ENCODE measurements around the gene ZNF316.

DNA sequence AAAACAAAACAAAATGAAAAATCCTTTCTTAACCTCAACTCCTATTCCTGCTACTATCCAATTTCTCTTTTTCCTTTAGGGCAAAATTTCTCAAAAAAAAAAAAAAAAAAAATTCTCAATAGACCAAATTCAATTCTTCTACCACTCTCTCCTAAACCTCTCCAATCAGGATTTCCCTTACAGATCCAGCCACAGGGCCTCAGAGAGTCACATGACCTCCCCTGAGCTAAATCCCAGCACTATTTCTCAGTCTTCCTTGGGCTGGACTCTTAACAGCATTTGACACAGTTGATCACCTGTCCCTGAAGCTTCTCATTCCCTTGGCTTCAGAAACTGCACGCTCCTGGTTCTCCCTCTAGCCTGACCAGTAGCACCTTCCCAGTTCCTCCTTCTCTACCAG, 64.7 kb downstream of the ZNF316 start:
- no peak for TF ChIP-seq CTCF (IDR thresholded peaks at IDR 0.05; ENCODE audit: low read depth, low read length)
- TF ChIP-seq EZH2phosphoT487 (IDR thresholded peaks at IDR 0.05; ENCODE audit: low read depth) = no peak
